HG03095 (cell line): ENCODE data around the gene PUS10.

Experiments
- ATAC-seq: cut with Tn5 transposase; IDR thresholded peaks from one replicate; pipeline ENCODE4 v1.9.1; 2021; ENCODE audit warnings: moderate library complexity; ENCODE audit not compliant: unreplicated experiment

PUS10 gene

DNA sequence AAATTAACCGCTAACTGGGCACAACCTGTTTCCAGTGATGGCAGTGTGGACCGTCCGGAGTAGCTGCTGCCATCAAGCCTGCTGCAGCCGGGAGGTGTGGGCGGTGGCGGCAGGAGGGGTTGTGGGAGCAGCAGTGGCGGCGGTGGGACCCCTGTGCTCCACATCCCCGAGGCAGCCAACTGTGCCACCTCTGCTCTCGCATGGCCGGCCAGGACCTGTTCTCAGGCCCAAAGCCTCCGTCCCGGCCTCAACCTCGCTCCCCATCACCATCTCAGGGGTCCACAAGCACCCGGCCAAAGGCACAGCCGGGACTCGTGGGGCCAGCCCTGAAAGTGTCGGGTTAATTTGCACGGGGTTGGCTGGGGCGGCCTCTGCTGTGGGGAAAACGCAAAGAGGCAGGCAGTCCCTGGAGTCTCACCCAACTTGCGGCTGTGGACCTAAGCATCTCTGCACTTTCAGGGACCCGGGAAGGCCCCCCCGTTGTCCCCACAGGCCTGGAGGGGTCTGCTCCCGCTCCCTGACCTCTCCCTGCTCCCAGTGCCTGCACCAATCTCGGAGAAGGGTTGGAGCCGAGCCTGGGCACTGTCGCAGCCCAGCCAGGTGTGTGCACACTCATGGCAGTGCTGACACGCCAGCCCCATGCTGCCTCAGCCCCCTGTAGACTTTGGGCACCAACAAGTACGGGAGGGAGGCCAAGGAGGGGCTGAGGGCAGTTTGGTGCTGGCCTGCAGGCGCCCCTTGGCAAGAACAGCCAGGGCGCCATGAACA, 45.0 kb downstream of the PUS10 start:
- ATAC-seq, result no peak

DNA sequence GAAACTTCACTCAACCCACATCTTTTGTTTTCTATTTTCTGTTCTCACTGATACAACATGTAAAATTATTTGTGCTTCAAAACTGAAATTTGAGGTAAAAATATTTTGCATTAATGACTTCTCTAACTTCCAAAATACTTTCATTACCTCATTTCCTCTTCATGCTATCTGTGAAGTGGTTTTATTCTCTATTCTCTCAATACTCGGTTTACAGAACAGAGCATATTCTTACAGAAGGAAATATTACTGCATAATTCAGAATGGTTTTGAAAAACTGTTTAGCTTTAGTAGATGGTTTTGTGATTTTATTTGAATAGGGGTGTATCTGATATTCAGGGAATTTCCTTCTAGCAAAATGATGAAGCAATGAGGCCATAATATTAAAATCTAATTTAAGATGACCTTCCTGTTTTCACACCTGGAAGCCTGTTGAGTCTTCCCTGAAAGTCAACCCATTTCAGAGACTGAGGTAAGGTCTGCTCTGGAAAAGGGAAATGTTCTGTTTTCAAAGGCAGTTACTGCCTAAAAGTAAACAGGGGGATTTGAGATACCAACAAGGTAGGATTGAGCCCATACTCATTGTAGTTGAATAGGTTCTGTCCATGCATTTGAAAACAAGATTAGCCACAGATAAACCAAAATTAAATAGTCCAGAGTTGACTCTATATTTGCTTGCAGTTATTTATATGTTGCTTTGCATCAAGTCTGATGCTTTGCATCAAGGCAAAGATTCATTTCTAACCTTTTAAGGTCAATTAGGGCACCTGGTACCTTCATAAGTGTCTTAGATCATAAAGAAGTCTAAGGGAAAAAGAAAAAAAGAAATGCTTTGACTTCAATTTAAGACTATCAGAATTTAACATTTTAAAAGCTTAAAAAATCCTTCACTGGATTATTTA, 51.3 kb downstream of the PUS10 start:
- peak; percentile 71 for ATAC-seq

DNA sequence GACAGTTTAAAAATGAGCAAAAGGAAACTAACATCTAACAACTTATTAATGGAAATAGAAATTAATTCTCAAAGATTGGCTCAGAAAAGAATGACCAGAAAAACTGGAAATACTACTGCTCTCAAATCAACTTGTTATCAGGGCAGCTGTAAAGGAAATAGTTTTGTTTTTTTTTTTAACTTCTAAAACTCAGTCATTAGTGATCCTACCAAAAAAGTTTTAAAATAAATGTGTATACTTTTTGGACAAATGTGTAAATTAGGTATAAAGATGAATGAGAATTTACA, 52.6 kb downstream of the PUS10 start:
- ATAC-seq, result no peak

- ATAC-seq, result no peak
Observed at GRCh38 chr2:60964651-60965498, 53.2 kb downstream of the PUS10 start.

- no peak for ATAC-seq
Observed at GRCh38 chr2:60963190-60963589, 54.9 kb downstream of the PUS10 start.

DNA sequence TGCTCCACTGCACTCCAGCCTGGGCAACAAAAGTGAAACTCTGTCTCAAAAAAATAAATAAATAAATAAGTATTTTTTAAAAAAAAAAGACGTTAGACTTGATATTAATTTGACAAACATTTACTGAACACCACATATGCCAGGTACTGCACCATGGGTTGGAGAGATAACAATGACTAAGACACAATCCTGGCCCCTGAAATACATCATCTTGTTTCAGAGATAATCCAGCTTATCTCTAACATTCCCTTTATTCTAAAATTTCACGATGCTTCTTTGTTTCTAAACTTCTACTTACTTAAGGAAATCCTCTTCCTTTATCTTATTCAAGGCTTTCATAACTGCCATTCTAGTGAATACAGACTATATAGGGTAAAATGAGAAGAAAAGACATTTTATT, 55.5 kb downstream of the PUS10 start:
- ATAC-seq, result no peak

DNA sequence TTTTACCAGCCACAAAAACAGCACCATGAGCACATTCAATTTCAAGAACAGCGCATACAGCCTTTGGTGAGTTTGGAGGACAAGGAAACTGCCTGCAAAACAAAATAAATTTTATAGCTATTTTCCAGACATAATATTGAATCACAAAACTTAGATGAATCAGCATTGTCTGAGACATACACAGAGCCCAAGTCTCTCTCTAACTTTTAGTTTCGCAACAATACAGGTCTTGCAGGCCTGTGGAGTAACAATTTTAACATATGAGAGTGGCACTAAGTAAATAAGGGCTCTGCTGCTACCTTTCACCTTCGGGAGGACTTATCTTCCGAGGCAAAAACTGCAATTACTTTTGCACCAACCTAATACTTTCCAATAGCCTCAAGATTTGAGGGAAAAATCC, 56.6 kb downstream of the PUS10 start:
- no peak for ATAC-seq

DNA sequence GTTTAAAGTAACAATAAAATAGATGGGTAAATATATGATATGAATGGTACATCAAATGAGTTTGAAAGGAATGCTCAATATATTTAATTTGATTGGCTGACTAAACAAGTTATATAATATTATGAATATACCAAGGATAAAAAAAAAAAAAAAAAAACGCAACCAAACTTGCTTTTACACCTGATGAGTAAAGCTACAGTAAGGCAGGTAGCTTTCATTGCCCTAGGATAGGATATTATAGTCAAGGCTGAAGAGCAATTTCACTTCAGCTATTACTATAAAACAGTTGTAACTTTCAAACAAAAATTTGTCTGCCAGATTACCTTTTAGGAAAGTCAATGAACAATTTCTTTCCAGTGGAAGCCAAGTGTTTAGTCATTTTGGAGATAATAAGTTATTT, 57.3 kb downstream of the PUS10 start:
- ATAC-seq, result no peak

DNA sequence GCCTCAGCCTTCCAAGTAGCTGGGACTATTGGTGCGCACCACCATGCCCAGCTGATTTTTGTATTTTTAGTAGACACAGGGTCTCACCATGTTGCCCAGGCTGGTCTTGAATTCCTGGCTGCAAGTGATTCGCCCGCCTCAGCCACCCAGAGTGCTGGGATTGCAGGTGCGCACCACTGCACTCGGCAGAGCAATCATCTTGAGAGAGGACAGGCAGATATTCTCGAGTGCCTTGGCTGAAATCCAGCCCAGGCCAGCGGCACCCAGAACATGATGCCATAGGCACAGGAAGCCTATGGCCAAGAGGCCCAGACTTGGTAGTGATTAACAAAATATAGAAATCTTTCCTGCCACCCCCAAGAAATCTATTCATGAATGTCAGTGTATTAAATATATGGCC, 58.6 kb downstream of the PUS10 start:
- ATAC-seq, result no peak

DNA sequence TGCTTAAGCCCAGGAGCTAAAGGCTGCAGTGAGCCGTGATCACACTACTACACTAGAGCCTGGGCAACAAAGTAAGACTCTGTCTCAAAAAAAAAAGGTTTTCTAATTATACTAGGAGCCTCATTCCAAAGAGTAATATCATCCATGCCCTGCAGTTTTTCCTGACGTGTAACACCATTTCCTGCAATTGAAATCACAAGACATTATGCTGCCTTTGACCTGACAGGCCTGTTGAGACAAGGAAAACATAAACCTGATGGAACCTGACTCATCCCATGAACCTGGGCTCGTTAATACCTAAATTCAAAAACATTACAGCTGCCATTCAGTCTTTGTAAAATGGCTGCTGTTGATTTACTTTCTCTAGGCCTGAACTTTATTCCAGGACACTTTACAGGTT, 59.3 kb downstream of the PUS10 start:
- ATAC-seq, result no peak

DNA sequence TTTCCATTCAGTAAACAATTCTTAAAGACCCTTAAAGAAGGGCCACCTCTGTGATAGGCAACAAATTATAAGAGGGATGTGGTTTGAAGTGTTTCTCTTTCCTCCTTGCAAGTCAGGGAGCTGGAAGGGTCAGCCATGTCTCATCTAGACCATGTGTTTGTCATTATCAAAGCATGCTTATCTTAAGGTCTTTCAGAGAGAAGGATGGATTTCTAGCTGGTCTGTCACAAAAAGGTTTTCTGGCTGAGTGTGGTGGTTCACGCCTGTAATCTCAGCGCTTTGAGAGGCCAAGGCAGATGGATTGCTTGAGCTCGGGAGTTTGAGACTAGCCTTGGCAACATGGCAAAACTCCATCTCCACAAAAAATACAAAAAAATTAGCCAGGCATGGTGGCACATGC, 59.7 kb downstream of the PUS10 start:
- ATAC-seq, result no peak

DNA sequence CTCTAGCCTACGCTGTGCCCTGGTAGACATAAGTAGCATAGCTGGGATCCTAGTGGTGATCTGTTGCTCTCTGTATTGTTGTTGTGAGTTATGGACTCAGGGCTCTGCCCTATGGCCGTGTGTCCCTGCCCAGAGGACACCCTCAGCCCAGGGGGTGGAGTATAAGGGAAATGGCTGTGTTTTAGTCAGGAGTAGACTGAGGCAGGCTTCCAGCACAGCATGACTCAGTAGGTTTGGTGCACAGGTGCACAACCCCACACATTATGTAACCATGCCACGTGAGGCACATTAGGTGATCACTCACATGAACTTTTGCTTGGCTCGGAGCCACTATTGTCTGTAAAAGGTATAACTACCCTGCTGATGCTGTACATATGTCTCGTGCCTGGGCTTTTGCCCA, 60.4 kb downstream of the PUS10 start:
- no peak for ATAC-seq

GRCh38 chr2:60957224-60957623, 60.8 kb downstream of the PUS10 start:
- no peak for ATAC-seq

- ATAC-seq, result no peak
Observed at GRCh38 chr2:60954139-60954538, 63.9 kb downstream of the PUS10 start.

GRCh38 chr2:60948926-60949579, 69.0 kb downstream of the PUS10 start:
- no peak for ATAC-seq

DNA sequence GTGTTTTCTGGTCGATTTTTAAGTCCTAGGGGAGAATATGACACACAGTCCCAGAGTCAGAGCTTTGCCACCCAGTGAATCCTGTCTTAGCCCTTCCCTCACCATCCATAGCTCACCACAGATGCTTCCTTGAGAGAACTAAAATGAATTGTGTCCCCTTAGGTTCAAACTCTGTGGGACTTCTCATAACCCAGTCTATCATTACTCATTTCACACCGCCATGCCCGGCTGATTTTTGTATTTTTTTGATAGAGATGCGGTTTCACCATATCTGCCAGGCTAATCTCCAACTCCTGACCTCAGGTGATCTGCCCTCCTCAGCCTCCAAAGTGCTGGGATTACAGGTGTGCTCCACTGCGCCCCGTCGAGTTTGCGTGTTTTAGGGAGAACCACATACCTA, 69.9 kb downstream of the PUS10 start:
- ATAC-seq, result no peak

GRCh38 chr2:60947056-60947455, 71.0 kb downstream of the PUS10 start:
- ATAC-seq, result no peak

DNA sequence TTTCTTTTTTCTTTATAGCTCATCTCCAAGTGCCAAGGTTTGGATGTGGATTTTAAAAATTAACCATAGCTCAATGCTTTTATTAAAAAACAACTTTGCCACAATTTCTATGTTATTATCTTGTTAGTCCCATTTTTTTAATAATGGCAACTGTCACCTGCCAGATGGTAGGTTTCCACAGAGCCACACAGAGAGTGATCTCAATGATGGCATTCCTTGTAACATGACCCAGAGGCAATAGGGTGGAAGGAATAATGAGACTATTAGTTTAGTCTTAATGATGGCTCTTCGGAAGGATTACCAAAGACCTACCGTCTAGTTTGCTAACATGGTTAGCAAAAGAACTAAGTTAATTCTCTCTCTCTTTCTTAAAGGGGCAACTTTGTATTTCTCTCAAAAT, 72.7 kb downstream of the PUS10 start:
- ATAC-seq, result no peak

GRCh38 chr2:60939622-60940021, 78.4 kb downstream of the PUS10 start:
- no peak for ATAC-seq

DNA sequence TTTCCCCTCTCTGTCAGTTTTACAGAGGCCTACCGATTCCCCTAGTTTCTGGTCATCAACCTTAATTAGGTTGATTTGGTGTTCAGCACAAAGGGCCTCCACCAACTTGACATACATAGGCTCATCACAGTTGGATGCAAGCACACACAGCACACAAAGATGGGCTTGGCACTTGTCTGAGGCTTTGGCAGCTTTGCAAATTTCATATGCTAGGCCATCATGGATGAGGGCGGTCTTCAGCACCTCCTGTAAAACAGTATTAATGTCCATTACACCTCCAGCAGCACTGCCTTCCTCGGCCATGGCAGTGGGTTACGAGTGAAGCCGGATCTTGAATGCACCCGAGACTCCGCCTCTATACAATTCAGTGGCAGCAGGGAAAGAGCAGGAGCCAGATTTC, 79.8 kb downstream of the PUS10 start:
- no peak for ATAC-seq

GRCh38 chr2:60936757-60937156, 81.3 kb downstream of the PUS10 start:
- no peak for ATAC-seq
